GM18907 (cell line): Measurements from ENCODE around the gene ACLY.
"Not testable (repeated sequence)": the region's sequence is repeated elsewhere in the genome, so short reads cannot be mapped to it uniquely, and the experiment has no call there.

ENCODE experiments used
- ATAC-seq: cut with Tn5 transposase; IDR thresholded peaks from one replicate; pipeline ENCODE4 v1.9.1; 2021; ENCODE audit warnings: mild to moderate bottlenecking, moderate library complexity; ENCODE audit not compliant: unreplicated experiment

The ACLY gene

GRCh38 chr17:41835800-41836549 lies 82.8 kb downstream of the ACLY start, which contains the start of gene NT5C3B:
Gene NT5C3B, minus strand, starts transcription at chr17:41836232. Its CDS starts 39 bp downstream, at chr17:41836193.
- peak; percentile 52 for ATAC-seq

- peak; percentile 25 for ATAC-seq
Observed at GRCh38 chr17:41835214-41835799, 83.4 kb downstream of the ACLY start.

- ATAC-seq, result not testable (repeated sequence)
Observed at GRCh38 chr17:41829961-41830360, 88.8 kb downstream of the ACLY start.

- ATAC-seq, result no peak
Observed at GRCh38 chr17:41825175-41825845, 93.4 kb downstream of the ACLY start.

GRCh38 chr17:41824086-41824485 lies 94.7 kb downstream of the ACLY start:
- ATAC-seq, result no peak

- no peak for ATAC-seq
Observed at GRCh38 chr17:41823580-41823979, 95.2 kb downstream of the ACLY start.

GRCh38 chr17:41823141-41823524 lies 95.6 kb downstream of the ACLY start:
- no peak for ATAC-seq

GRCh38 chr17:41822216-41823140 lies 96.3 kb downstream of the ACLY start:
- no peak for ATAC-seq

GRCh38 chr17:41821776-41822175 lies 97.0 kb downstream of the ACLY start:
- ATAC-seq, result no peak

GRCh38 chr17:41818024-41818423 lies 100.7 kb downstream of the ACLY start:
- ATAC-seq, result no peak
